GM21423 (cell line): ENCODE results near the gene SHROOM3.

Source experiments
- ATAC-seq: cut with Tn5 transposase; IDR thresholded peaks from one replicate; pipeline ENCODE4 v1.9.1; 2021; ENCODE audit warnings: mild to moderate bottlenecking, moderate library complexity; ENCODE audit not compliant: unreplicated experiment

The SHROOM3 gene

GRCh38 chr4:76800902-76801301, 365.9 kb downstream of the SHROOM3 start:
- ATAC-seq, result no peak

GRCh38 chr4:76801621-76802235, 366.7 kb downstream of the SHROOM3 start:
- ATAC-seq, result no peak

GRCh38 chr4:76802236-76803021, 367.4 kb downstream of the SHROOM3 start:
- no peak for ATAC-seq

DNA sequence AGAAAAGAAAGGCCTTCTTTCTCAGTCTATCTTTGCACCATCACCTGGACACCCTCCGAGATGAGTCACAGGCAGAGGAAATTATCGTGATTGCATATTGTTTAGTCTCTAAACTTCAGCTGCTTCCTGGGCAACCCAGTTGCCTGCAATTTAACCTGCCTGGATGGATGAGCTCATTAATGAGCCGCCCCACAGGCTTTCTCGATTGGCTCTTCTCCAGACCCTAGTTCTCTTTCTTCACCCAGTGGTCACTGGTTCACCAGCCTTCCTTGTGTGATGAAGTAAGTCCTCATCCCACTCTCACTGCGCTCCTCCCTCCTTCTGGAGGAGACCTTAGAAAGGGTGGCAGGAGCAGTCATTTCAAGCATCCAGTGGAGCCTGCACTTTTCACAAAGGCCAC, 368.5 kb downstream of the SHROOM3 start:
- ATAC-seq, result no peak

DNA sequence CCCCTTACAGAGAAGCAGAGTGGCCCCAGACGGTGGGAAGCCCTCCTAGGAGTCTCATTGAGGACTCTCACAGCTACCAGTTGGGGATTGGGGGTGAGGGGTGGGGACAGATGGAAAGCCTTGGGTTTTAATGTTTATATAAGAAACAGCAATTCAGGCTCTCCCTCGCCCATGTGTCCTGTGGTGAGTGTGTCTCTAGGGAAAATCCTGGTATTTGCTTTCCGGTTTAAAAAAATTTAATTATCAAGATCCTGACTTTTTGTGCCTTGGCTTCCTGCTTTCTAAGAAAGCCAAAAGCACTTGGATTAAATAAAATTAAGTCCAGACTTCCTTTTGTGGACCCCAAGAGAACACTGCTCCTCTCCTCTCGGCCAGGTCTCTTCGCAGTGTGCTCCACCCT, 369.1 kb downstream of the SHROOM3 start:
- ATAC-seq, result no peak

GRCh38 chr4:76806346-76806745, 371.3 kb downstream of the SHROOM3 start:
- no peak for ATAC-seq

DNA sequence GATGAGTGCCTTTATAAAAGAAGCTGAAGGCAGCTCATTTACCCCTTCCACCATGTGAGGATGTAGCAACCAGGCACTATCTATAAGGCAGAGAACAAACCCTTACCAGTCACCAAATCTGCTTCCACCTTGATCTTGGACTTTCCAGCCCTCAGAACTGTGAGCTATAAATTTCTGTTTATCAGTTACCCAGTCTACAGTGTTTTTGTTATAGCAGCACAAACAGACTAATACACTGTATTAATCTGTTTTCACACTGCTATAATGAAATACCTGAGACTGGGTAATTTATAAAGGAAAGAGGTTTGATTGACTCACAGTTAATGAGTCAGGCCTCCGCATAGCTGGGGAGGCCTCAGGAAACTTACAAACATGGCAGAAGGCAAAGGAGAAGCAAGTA, 371.7 kb downstream of the SHROOM3 start:
- ATAC-seq, result no peak

- ATAC-seq, result no peak
These were observed 374.7 kb downstream of the SHROOM3 start for GRCh38 chr4:76809594-76810305.

DNA sequence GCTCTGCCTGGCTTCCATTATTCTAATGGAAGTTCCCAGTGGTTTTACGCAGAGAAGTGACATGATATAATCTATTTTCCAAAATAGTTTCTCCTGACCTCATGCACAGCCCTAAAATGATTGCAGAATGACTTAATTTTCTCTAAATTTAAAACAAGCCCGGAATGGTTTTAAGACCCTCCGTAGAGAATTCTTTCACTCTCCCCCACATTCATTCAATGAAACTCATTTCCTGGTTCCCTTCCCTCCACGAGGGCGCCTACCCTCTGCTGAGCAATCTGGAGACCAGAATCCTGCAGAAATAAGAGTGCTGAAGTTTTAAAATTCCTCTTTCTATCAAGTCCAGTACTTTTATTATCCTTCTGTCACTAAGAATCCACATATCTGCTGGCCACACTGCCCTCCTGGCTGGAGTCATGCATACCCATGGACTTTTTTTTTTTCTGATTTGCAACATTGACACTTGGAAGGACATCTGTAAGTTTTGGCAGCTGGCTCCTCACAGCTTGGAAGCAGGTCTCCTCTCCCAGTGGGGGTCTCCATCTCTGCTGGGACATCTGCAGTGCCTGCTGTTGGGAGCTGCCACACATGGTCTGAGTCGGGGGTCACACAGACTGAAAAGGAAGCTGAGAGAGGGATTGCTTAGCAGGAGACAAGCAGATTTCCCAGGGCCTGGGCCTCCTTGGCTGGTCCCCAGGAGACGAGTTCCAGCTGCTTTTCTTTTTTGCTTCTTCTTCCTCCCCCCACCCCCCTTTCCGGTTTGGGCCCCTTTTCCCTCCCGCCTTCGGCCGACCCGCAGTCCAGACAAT, 376.8 kb downstream of the SHROOM3 start:
- ATAC-seq, result no peak

GRCh38 chr4:76813070-76813469, 378.0 kb downstream of the SHROOM3 start:
- no peak for ATAC-seq

DNA sequence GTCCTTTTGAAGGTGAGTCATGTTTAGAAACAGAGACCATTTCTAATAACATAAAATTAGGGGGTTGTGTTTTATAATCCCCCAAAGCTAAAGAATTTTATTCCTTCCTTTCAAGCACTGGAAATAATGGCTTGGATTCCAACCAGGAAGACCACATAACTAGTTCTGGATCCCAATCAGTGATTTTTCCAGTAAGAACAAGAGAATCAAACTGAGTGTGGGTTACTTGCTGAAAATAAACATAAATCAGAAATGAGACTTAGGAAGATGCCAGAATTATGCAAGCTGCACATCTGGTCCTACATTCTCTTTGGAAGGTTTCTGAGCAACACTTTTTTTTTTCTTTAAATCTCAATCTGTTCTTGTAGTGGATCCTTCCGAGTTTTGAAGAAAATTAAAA, 386.6 kb downstream of the SHROOM3 start:
- no peak for ATAC-seq

DNA sequence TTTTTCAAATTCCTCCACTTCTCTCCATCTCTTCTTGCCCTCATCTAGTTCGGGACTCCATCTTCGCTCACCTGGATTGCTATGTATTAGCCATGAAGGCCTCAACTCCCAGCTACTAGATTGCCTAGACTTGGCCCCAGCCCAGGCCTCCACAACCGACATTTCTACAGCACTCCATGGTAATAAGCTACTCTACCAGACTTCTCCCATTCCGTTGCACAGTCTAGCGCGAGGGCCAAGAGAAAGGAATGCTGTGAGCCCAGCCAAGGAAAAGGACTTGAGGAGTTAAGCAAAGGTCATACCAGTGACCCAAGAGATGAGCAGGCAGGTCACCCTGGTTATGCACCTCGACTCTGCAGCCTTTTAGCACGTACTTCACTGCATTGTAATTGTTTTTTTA, 387.3 kb downstream of the SHROOM3 start:
- ATAC-seq, result no peak

GRCh38 chr4:76823495-76823894, 388.5 kb downstream of the SHROOM3 start:
- ATAC-seq, result no peak

- no peak for ATAC-seq
These were observed 395.6 kb downstream of the SHROOM3 start for GRCh38 chr4:76830612-76830963.

DNA sequence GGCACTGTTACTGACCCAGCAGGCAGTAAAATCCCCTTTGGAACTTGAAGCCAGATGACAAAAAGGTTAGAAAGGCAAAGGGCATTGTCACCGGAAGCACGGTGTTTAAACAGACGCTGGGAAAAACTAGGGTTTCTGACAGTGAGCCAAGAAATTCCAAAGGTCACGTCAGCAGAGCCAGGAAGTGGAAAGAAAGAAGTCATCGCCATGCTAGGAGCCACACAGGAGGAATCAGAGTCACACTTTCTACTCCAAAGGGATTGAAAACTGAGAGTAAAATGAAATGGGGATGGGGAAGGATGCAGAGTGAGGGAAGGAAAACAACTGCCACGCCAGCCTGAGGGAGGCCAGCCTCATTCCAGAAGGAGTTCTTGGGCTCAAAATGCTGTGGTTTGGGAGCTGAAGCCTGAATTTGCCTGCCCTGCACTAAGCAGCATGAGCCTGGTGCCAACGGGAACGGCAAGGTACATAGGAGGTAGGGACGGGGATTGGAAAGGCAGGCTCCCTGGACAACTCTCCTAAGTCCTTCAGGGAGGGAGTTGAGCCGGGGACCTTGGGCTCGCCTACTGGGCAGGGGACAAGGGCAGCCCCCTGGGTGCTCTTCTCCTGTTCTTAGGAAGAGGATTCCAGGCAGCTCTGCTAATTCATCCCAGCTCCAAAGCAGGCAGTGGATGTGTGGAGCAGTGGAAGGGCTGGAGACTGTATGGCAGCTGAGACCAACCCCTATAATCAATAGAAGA, 396.1 kb downstream of the SHROOM3 start:
- no peak for ATAC-seq

GRCh38 chr4:76831711-76832373, 396.8 kb downstream of the SHROOM3 start:
- ATAC-seq, result no peak
